HEK293 (cell line): ENCODE results near the gene GABBR2.

Experiments
- CTCF ChIA-PET: fragments of 350-600 bp; formaldehyde crosslinking; extraction: SDS; loops from one replicate; lab custom pipeline; 2021; ENCODE audit warnings: antibody characterized with exemption; lab: Yijun Ruan, JAX
- POLR2A ChIA-PET: fragments of 300-600 bp; formaldehyde crosslinking; extraction: SDS; loops from one replicate; lab custom pipeline; 2020; ENCODE audit warnings: antibody characterized with exemption, inconsistent platforms; lab: Yijun Ruan, JAX
- H3K27ac ChIP-seq: fragments of 200-500 bp; sonication (Bioruptor generic); 2 replicates; pipeline ENCODE4 v1.5.1; 2014; ENCODE audit warnings: low read depth, low read length, control low read depth, inconsistent platforms; ENCODE audit errors: extremely low read depth
- H3K36me3 ChIP-seq, 2 experiments: fragments of 200-500 bp in 1 of 2; sonication (Bioruptor generic) in 1 of 2; 1 replicate in 1 of 2; 2 replicates in 1 of 2; pipeline ENCODE4 v1.5.1; 2014 to 2017; ENCODE audit warnings: inconsistent platforms in 2 of 2, low read length in 2 of 2; ENCODE audit not compliant: control insufficient read depth in 2 of 2, insufficient read depth in 1 of 2
- H3K4me1 ChIP-seq: fragments of 200-500 bp; sonication (Bioruptor generic); 2 replicates; pipeline ENCODE4 v1.5.1; 2014; ENCODE audit warnings: mild to moderate bottlenecking, low read length, inconsistent platforms; ENCODE audit not compliant: control insufficient read depth, insufficient read depth
- H3K4me3 ChIP-seq: 2 replicates; pipeline ENCODE4 v1.5.1; 2011; ENCODE audit warnings: low read depth, mild to moderate bottlenecking, control low read depth, low read length, moderate library complexity
- H3K9me3 ChIP-seq: fragments of 200-500 bp; sonication (Bioruptor generic); 2 replicates; pipeline ENCODE4 v1.5.1; 2014; ENCODE audit warnings: low read depth, low read length, inconsistent platforms; ENCODE audit not compliant: control insufficient read depth, insufficient read depth
- BCL11A ChIP-seq: fragments of 450-650 bp; formaldehyde crosslinking; IDR thresholded peaks from 2 replicates; pipeline ENCODE4 v1.5.1; 2016; ENCODE audit warnings: low read depth, missing biosample characterization, missing genetic modification characterization
- KLF9 ChIP-seq: fragments of 450-650 bp; formaldehyde crosslinking; IDR thresholded peaks from 2 replicates; pipeline ENCODE4 v1.5.1; 2016; ENCODE audit warnings: missing biosample characterization, missing genetic modification characterization, low read depth
- MZF1 ChIP-seq: fragments of 450-650 bp; formaldehyde crosslinking; IDR thresholded peaks from 2 replicates; pipeline ENCODE4 v1.5.1; 2017; ENCODE audit warnings: missing biosample characterization, missing genetic modification characterization, borderline replicate concordance
- PRDM1 ChIP-seq: fragments of 450-650 bp; formaldehyde crosslinking; IDR thresholded peaks from 2 replicates; pipeline ENCODE4; 2016; ENCODE audit warnings: missing biosample characterization, missing genetic modification characterization
- REPIN1 ChIP-seq: fragments of 450-650 bp; formaldehyde crosslinking; IDR thresholded peaks from 2 replicates; pipeline ENCODE4 v1.5.1; 2017; ENCODE audit warnings: missing biosample characterization, missing genetic modification characterization, low read depth
- TSHZ1 ChIP-seq: fragments of 450-650 bp; formaldehyde crosslinking; IDR thresholded peaks from 2 replicates; pipeline ENCODE4 v1.5.1; 2016; ENCODE audit warnings: missing biosample characterization, missing genetic modification characterization, borderline replicate concordance
- ZBTB17 ChIP-seq: fragments of 450-650 bp; formaldehyde crosslinking; IDR thresholded peaks from 2 replicates; pipeline ENCODE4 v1.5.1; 2016; ENCODE audit warnings: missing biosample characterization, missing genetic modification characterization
- ZBTB8A ChIP-seq: fragments of 450-650 bp; formaldehyde crosslinking; IDR thresholded peaks from 2 replicates; pipeline ENCODE4 v1.5.1; 2016; ENCODE audit warnings: missing biosample characterization, missing genetic modification characterization
- ZFHX2 ChIP-seq: fragments of 450-650 bp; formaldehyde crosslinking; conservative IDR thresholded peaks from 2 replicates; pipeline ENCODE4 v1.5.1; 2016; ENCODE audit warnings: missing biosample characterization, missing genetic modification characterization
- ZNF211 ChIP-seq: fragments of 450-650 bp; formaldehyde crosslinking; IDR thresholded peaks from 2 replicates; pipeline ENCODE4 v1.5.1; 2016; ENCODE audit warnings: low read depth, missing biosample characterization, missing genetic modification characterization
- ZNF239 ChIP-seq: fragments of 450-650 bp; formaldehyde crosslinking; IDR thresholded peaks from 2 replicates; pipeline ENCODE4 v1.5.1; 2016; ENCODE audit warnings: missing biosample characterization, missing genetic modification characterization
- ZNF292 ChIP-seq: fragments of 450-650 bp; formaldehyde crosslinking; IDR thresholded peaks from 2 replicates; pipeline ENCODE4 v1.5.1; 2016; ENCODE audit warnings: low read depth, missing biosample characterization, missing genetic modification characterization, borderline replicate concordance
- ZNF311 ChIP-seq: fragments of 450-650 bp; formaldehyde crosslinking; IDR thresholded peaks from 2 replicates; pipeline ENCODE4 v1.5.1; 2017; ENCODE audit warnings: missing biosample characterization, missing genetic modification characterization, borderline replicate concordance
- ZNF354C ChIP-seq: fragments of 450-650 bp; formaldehyde crosslinking; IDR thresholded peaks from 2 replicates; pipeline ENCODE4 v1.5.1; 2016; ENCODE audit warnings: missing biosample characterization, missing genetic modification characterization, low read depth, borderline replicate concordance
- ZNF394 ChIP-seq: fragments of 450-650 bp; formaldehyde crosslinking; IDR thresholded peaks from 2 replicates; pipeline ENCODE4 v1.5.1; 2016; ENCODE audit warnings: missing biosample characterization, missing genetic modification characterization, mild to moderate bottlenecking, moderate library complexity, borderline replicate concordance
- ZNF510 ChIP-seq: fragments of 450-650 bp; formaldehyde crosslinking; IDR thresholded peaks from 2 replicates; pipeline ENCODE4 v1.5.1; 2018; ENCODE audit warnings: mild to moderate bottlenecking, missing genetic modification characterization, missing biosample characterization; ENCODE audit not compliant: insufficient replicate concordance
- ZNF580 ChIP-seq: fragments of 450-650 bp; formaldehyde crosslinking; IDR thresholded peaks from 2 replicates; pipeline ENCODE4 v1.5.1; 2016; ENCODE audit warnings: missing biosample characterization, missing genetic modification characterization
- ZNF654 ChIP-seq: fragments of 450-650 bp; formaldehyde crosslinking; IDR thresholded peaks from 2 replicates; pipeline ENCODE4 v1.5.1; 2016; ENCODE audit warnings: low read depth, missing biosample characterization, missing genetic modification characterization
- ZNF664 ChIP-seq: fragments of 450-650 bp; formaldehyde crosslinking; IDR thresholded peaks from 2 replicates; pipeline ENCODE4 v1.5.1; 2016; ENCODE audit warnings: missing biosample characterization, missing genetic modification characterization
- ZNF670 ChIP-seq: fragments of 450-650 bp; formaldehyde crosslinking; IDR thresholded peaks from 2 replicates; pipeline ENCODE4 v1.5.1; 2016; ENCODE audit warnings: missing biosample characterization, missing genetic modification characterization, low read depth
- ZNF768 ChIP-seq: fragments of 450-650 bp; formaldehyde crosslinking; IDR thresholded peaks from 2 replicates; pipeline ENCODE4 v1.5.1; 2018; ENCODE audit warnings: missing biosample characterization, mild to moderate bottlenecking, missing genetic modification characterization
- ZNF776 ChIP-seq: fragments of 450-650 bp; formaldehyde crosslinking; IDR thresholded peaks from 2 replicates; pipeline ENCODE4 v1.5.0; 2017; ENCODE audit warnings: missing biosample characterization, missing genetic modification characterization, borderline replicate concordance
- ZSCAN30 ChIP-seq: fragments of 450-650 bp; IDR thresholded peaks from 2 replicates; pipeline ENCODE4 v1.5.1; 2018; ENCODE audit warnings: missing biosample characterization, mild to moderate bottlenecking, missing genetic modification characterization, moderate library complexity
- TF ChIP-seq, protein P1 (sequence below): fragments of 450-650 bp; formaldehyde crosslinking; IDR thresholded peaks from 2 replicates; pipeline ENCODE4 v1.5.1; 2016; ENCODE audit warnings: missing biosample characterization, missing genetic modification characterization
- TF ChIP-seq, protein P2 (sequence below): fragments of 450-650 bp; formaldehyde crosslinking; IDR thresholded peaks from 2 replicates; pipeline ENCODE4; 2016; ENCODE audit warnings: missing biosample characterization, missing genetic modification characterization
- TF ChIP-seq, protein P3 (sequence below): fragments of 450-650 bp; formaldehyde crosslinking; IDR thresholded peaks from 2 replicates; pipeline ENCODE4 v1.5.1; 2016; ENCODE audit warnings: missing biosample characterization, missing genetic modification characterization

Gene GABBR2

DNA sequence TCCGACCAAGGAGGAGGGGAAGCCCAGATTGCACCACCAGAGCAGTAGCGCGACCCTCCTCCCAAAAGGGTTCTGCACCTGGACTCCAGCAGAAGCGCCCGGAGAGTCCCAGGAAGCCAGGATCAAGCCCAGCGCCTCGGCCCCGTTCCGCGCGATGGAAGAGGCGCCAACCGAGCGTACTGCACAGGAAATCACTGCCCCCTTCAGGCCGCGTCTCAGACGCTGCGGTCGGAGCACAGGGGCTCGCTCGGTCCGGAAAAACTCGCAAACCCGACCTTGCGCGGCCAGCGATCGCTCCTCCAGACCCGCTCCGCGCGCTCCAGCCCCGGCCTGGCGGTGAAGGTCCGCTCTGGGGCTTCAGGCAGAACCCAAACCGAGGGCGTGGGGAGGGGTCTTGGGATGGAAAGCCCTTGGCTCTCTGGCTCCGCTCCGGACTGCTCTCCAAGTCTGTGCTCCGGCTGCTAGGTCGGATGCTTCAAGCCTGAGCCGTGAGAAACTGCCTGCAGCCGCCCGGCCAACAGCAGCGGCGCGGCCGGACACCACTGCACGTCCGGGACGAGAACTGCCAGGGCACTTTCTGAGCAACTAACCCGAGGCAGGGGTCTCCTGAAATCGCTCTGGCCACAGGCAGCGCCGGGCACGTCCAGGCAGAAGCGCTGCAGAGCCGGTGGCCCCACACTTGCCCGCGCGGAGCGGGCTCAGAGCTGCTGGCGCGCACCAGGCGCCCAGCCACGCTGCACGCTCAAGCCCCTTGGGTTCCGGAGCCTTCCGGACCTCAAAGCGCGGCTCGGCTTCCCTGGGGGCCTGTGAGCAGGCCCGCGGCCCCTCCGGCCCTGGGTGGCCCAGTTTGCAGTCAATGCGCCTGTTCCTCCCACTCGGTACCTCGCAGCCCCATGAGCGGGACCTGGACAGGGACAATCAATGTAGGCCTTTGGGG is 1.3 kb downstream of the GABBR2 start:
- ChIA-PET CTCF (interaction anchor here (0.7 to 1.8 kb wide), 5 partner anchors 8 to 579 kb away, joined by 3 to 6 read pairs (median 4); no protein-coding TSS in a partner anchor), POLR2A (no interaction called here)
- H3K4me1 ChIP-seq = no peaks in the 10 kb centered on the region
- H3K9me3 ChIP-seq = no peaks in the 10 kb centered on the region
- peak overlapping the region; percentile 43 for H3K4me3 ChIP-seq
- H3K36me3 ChIP-seq = no peaks in the 10 kb centered on the region
- H3K27ac ChIP-seq = no peak overlapping the region
- TF ChIP-seq, protein P1, sequence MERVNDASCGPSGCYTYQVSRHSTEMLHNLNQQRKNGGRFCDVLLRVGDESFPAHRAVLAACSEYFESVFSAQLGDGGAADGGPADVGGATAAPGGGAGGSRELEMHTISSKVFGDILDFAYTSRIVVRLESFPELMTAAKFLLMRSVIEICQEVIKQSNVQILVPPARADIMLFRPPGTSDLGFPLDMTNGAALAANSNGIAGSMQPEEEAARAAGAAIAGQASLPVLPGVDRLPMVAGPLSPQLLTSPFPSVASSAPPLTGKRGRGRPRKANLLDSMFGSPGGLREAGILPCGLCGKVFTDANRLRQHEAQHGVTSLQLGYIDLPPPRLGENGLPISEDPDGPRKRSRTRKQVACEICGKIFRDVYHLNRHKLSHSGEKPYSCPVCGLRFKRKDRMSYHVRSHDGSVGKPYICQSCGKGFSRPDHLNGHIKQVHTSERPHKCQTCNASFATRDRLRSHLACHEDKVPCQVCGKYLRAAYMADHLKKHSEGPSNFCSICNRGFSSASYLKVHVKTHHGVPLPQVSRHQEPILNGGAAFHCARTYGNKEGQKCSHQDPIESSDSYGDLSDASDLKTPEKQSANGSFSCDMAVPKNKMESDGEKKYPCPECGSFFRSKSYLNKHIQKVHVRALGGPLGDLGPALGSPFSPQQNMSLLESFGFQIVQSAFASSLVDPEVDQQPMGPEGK = no peak
- TF ChIP-seq ZNF292 (tag by site-specific recombination) (no peak), REPIN1 (no peak), ZNF580 (tag by site-specific recombination) (no peak), TSHZ1 (tag by site-specific recombination) (no peak), ZNF239 (tag by site-specific recombination) (no peak), ZNF768 (no peak), PRDM1 (tag by site-specific recombination) (no peak), ZNF211 (tag by site-specific recombination) (no peak), ZNF354C (tag by site-specific recombination) (no peak), ZNF311 (no peak), ZFHX2 (tag by site-specific recombination) (no peak), ZBTB8A (tag by site-specific recombination) (peak; percentile 4; the same call in 1 of the 2 replicates), ZBTB17 (tag by site-specific recombination) (peak; percentile 86), ZNF670 (tag by site-specific recombination) (no peak), ZSCAN30 (tag by site-specific recombination) (no peak), ZNF776 (tag by site-specific recombination) (no peak), ZNF510 (no peak), MZF1 (tag by site-specific recombination) (no peak), ZNF654 (peak; percentile 41), KLF9 (tag by site-specific recombination) (no peak), ZNF664 (no peak), BCL11A (tag by site-specific recombination) (0 out of 2 replicates have a peak, but pooled peaks have one; percentile 33), ZNF394 (tag by site-specific recombination) (0 out of 2 replicates have a peak, but pooled peaks have one; percentile 18)
- TF ChIP-seq, protein P2, sequence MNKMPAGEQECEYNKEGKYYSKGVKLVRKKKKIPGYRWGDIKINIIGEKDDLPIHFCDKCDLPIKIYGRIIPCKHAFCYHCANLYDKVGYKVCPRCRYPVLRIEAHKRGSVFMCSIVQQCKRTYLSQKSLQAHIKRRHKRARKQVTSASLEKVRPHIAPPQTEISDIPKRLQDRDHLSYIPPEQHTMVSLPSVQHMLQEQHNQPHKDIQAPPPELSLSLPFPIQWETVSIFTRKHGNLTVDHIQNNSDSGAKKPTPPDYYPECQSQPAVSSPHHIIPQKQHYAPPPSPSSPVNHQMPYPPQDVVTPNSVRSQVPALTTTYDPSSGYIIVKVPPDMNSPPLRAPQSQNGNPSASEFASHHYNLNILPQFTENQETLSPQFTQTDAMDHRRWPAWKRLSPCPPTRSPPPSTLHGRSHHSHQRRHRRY (tag by site-specific recombination) = no peak
- TF ChIP-seq, protein P3, sequence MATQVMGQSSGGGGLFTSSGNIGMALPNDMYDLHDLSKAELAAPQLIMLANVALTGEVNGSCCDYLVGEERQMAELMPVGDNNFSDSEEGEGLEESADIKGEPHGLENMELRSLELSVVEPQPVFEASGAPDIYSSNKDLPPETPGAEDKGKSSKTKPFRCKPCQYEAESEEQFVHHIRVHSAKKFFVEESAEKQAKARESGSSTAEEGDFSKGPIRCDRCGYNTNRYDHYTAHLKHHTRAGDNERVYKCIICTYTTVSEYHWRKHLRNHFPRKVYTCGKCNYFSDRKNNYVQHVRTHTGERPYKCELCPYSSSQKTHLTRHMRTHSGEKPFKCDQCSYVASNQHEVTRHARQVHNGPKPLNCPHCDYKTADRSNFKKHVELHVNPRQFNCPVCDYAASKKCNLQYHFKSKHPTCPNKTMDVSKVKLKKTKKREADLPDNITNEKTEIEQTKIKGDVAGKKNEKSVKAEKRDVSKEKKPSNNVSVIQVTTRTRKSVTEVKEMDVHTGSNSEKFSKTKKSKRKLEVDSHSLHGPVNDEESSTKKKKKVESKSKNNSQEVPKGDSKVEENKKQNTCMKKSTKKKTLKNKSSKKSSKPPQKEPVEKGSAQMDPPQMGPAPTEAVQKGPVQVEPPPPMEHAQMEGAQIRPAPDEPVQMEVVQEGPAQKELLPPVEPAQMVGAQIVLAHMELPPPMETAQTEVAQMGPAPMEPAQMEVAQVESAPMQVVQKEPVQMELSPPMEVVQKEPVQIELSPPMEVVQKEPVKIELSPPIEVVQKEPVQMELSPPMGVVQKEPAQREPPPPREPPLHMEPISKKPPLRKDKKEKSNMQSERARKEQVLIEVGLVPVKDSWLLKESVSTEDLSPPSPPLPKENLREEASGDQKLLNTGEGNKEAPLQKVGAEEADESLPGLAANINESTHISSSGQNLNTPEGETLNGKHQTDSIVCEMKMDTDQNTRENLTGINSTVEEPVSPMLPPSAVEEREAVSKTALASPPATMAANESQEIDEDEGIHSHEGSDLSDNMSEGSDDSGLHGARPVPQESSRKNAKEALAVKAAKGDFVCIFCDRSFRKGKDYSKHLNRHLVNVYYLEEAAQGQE = no peak
